Subcutaneous adipose tissue (tissue), 4 donors: ENCODE results near the gene CDKN2B-AS1. TPM values are rescaled to one million over a fixed set of nuclear protein-coding genes. Genes with fewer than 3 reads are reported as not detected.

Source experiments
- CTCF ChIP-seq: fragments of 450-650 bp; IDR thresholded peaks from one replicate; pipeline ENCODE4 v1.5.1; 2016; ENCODE audit warnings: low read depth, mild to moderate bottlenecking, control low read depth, antibody characterized with exemption, moderate library complexity
- total RNA-seq, 4 donors: library from RNA; depleted of rRNA; stranded (reverse); fragments of >200 nt; gene quantifications; one replicate each; pipeline ENCODE4 v1.1.0, GENCODE V29; 2016

The CDKN2B-AS1 gene
- total RNA-seq, 4 donors from 2014 or later, result 6.1 TPM; not detected in 3

GRCh38 chr9:22002038-22002437 lies 7.4 kb downstream of the CDKN2B-AS1 start:
- no peak for TF ChIP-seq CTCF

GRCh38 chr9:22005021-22005701 lies 10.6 kb downstream of the CDKN2B-AS1 start:
- TF ChIP-seq CTCF, result no peak

GRCh38 chr9:22005702-22006606 lies 11.4 kb downstream of the CDKN2B-AS1 start:
- no peak for TF ChIP-seq CTCF

GRCh38 chr9:22008384-22008716 lies 13.8 kb downstream of the CDKN2B-AS1 start:
- no peak for TF ChIP-seq CTCF

- no peak for TF ChIP-seq CTCF
These were observed 14.3 kb downstream of the CDKN2B-AS1 start, which contains the start of gene CDKN2B for GRCh38 chr9:22008717-22009505. TSS of gene CDKN2B (minus strand) at chr9:22009305. CDS start at chr9:22008953, 352 bp downstream.

- TF ChIP-seq CTCF, result no peak
These were observed 14.9 kb downstream of the CDKN2B-AS1 start for GRCh38 chr9:22009506-22009867.
